ENCODE results near the gene CASKIN1.

The CASKIN1 gene

DNA sequence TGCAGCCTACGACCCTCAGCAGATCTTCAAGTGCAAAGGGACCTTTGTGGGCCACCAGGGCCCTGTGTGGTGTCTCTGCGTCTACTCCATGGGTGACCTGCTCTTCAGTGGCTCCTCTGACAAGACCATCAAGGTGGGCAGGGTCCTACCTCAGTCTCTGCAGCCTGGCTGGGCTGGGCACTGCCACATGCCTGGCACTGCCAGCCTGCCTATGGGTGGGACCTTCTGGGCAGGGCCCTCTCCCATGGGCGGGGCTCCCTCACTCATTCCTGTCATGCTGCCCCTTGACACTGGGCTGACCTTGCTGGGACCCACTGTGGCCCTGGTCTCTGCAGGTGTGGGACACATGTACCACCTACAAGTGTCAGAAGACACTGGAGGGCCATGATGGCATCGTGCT, 22.5 kb downstream of the CASKIN1 start:
- no peak for DNase-seq

DNA sequence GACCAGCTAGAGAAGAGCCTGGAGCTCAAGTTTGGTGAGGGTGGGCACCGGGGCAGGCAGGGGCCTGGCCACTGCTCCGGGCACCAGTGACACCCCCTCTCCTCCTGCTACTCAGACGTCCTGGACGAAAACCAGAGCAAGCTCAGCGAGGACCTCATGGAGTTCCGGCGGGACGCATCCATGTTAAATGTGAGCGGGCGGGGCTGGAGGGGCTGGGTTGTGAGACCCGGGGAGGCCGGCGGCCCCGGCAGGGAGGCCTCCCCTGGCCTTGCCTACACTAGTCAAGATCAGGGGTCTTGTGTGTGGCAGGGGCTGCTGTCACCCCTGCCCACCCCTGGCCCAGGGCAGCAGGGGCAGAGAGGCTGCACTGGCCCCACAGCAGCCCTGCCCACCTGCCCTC, 23.0 kb downstream of the CASKIN1 start:
- DNase-seq, result no peak

DNA sequence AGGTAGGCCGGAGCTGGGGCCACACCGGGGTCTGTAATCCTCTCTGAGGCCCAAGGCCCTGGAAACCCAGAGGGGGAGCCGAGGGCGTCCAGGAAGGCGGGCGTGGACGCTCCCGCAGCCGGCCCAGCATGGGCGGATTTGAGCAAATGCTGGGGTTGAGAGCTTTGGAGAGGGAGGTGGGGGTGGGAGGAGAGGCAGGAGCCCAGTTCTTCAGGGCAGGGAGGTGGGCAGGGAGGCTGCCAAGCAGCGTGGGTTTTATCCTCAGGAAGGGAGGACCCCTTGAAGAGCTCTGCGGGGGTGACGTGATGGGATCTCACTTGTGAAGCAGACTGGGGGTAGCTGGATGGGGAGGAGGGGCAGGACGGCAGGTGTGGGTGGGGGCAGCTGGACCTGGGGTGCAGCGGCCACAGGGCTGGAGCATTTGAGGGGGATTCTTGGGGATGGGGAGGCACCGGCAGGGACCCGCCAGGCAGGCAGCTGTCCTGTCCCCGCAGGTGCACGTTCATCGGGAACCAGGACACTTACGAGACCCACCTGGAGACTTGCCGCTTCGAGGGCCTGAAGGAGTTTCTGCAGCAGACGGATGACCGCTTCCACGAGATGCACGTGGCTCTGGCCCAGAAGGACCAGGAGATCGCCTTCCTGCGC, 23.6 kb downstream of the CASKIN1 start:
- no peak for DNase-seq

DNA sequence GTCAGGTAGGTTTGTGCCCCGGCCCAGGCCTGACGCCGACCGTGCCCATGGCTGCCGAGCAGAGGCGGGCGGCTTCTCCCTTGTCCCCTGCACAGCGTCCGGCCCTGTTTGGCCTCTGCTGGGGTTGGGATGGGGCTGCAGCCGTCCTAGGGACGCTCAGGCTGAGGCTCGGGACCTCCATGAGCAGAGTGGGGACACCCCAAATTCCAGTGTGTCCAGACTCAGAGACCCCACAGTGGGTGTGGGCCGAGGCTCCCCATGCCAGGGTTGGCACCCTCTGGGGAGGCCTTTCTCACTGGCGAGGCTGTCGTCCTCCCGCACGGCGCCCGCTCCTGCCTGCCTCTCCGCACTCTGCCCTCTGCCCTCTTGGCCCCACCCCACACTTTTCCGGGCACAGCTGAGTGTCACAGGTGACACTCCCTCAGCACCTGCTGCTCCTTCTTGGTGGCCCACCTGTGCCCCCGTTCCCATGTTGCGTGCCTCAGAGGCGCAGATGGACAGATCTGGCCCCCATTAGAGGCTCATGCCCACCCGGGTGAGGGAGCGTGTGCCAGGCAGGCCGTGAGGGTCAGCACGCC, 24.7 kb downstream of the CASKIN1 start:
- DNase-seq, result no peak

DNA sequence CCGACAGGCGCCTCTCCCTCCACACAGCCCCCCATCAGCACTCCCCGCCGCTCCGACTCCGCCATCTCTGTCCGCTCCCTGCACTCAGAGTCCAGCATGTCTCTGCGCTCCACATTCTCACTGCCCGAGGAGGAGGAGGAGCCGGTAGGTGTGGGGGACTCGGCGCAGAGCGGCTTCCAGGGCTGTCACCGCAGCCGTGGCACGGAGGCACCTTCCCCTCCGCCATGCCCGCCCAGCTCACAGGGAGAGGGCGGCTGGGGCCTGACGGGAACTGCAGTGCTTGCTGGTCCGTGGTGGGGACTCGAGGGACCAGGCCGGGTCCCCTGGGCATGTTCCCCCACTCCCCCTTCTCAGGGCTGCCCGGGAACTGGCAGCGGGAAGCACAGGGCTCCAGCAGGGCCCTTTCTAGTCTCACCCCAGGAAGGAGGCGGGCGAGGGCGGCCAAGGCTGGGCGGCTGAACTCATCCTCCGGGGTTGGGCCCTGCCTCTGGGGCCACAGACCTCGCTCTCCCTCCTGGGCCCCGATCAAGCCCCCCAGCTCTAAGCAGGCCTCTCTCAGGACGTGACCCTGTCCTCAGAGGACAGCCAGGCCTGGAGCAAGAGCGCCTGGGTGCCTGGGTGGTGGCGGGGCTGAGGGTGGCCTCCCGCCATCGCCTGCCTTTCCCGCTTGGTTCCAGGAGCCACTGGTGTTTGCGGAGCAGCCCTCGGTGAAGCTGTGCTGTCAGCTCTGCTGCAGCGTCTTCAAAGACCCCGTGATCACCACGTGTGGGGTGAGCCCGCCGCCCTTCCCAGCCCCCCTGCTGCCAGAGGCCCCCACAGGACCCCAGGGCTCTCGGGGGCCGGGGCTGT, 25.6 kb downstream of the CASKIN1 start:
- DNase-seq, result no peak

DNA sequence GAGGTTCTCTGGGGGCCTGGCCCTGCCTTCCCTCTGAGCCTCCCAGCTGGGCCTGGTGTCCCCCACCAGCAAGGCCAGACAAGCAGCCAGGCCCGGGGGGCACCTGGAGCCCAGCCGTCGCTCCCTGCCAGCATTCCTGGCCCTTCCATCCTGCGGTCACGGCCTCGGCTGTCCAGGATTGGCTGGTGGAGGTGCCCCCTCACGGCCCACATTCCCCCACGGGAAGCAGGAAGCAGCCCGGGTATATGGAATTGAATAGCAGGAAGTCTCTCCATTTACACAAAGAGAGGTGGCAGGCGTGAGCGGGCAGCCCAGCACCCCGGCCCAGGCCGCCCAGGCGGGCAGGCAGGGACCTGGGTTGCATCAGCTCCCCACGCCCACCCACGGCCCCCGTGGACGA, 26.3 kb downstream of the CASKIN1 start:
- no peak for DNase-seq

DNA sequence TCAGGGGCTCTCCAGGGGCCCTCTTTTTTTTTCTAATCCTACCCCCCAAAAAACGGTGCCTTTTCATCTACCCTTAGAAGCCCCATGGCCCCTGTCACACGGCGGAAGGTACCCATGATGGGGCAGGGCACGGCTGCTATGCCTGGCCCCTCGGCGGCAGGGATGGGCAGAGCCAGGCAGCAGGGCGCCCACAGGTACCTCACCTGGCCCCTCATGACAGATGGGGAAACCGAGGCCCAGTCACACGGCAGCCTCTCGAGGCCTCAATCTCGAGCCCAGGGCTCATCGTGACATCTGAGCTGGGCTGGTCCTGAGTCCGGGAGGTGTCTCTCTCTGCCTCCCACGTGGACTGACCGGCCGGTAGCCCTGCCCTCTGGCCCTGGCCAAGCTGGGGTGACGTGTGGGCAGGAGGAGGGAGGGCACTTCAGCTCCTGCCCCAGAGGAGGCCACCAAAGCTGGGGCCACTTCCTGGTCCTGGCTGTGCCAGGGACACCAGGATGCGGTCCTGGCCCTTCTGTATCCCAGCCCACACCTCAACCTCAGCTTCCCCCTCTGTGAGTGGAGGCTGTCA, 29.3 kb downstream of the CASKIN1 start:
- no peak for DNase-seq

DNA sequence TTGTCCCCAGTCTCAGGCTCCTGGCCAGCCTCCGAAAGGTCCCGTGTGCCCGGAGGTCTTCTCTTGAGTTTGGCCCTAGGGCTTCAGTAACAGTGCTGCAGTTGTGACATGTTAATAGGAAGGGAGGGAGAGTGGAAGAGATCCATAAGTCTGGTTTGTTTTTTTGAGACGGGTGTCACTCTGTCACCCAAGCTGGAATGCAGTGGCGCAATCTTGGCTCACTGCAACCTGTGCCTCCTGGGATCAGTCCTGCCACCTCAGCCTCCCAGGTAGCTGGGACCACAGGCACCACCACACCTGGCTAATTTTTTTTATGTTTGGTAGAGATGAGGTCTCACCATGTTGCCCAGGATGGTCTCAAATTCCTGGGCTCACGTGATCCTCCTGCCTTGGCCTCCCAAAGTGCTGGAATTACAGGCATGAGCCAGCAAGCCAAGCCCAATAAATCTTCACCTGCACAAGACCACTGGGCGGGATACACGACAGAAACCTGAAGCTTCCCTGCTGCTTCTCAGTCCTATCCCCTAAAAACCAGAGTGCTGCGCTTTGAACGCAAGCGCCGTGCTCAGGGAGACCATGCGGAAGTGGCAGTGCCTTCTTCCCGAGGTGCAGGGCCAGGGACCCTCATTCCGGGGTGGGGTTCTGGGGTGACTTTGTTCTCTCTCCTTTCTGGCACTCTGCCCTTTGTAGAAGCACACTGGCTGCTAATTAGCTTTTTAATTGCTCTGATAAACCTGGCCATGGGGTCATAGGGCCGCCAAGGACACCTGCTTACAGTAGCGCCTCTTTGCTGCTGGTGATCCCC, 29.9 kb downstream of the CASKIN1 start:
- no peak for DNase-seq

DNA sequence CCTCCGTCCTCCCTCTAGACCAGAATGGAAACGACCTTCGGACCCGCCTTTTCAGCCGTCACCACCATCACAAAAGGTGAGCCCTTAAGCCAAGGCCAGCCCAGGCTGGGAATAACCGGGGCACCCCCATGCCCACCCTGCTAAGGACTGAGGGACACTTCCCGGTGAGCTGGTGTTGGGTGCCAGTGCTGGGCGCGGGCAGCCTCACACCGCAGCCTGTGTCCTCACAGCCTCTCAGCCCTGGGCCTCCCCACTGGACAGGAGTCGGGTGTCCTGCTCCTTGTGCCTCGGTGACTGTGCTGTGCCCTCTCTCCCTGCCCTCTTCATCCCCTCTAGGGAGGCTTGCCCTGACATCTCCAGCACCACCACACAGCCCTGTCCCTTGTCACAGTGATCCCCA, 30.5 kb downstream of the CASKIN1 start:
- DNase-seq, result no peak

DNA sequence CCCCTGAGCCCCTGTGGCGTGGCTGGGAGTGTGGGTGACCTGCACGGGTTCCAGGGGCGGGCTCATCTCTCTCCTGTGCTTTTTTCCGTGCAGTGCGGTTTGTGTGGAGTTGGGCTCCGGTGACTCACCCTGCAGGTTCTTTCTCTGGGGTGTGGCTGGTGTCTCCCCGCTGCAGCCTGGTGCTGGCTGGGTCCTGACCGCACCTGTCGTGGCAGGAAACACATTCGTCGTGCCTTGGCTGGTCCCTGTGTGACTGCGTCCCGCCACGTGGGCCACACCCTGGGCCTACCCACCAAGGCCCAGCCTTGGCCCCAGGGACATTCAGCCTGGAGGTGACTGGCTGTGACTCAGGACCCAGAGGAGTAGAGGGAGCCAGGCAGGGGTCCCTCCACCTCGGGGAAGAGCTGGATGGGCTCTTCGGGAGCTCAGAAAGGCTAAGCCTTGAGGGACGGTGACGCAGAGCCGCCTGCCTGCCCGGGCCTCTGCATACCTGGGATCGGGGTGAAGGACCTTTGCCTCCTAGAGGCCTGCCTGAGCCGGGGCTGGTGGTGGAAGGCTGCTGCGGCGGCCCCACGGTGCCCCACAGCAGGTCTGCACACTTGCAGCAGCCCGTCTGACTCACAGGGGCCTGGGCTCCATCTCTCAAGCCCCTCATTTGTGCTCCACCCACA, 33.1 kb downstream of the CASKIN1 start:
- DNase-seq, result no peak

DNA sequence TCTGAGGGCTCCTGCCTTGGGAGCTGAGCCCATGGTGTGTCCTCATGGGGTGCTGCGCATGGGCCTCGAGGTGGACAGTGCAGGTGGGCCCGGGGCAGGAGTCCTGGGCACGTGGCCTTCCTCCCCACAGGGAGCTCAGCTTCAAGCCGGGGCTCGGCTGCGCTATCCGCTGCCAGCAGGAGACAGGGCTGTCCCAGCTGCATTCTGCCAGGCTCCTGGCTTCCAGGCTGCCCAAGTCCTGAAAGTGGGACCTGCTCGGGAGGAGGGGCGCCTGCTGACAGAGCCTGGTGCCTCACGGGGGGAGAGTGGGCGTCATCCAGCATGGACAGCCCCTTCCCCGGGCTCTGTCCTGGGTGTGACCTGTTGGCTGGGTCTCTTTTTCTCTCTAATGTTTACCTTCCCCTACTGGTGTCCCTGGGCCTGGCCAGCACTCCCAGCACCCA, 33.7 kb downstream of the CASKIN1 start:
- no peak for DNase-seq

DNA sequence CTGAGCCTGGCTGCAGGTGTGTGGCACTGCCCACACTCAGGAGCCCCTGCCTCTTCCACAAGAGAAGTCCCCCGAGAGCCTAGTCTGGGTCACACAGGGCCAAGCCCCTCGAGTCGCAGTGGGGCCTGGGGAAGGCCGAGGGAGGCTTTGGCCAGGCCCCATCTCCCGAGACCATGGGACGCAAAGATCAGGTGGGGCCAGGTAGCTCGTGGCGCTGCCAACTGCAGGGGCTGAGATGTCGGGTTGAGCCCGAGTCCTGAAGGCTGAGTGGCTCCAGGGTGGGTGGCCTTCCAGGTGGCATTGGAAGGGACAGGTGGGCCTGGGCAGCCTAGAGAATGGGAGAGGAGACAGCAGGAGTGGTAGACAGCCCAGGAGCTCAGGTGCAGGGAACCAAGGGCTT, 34.5 kb downstream of the CASKIN1 start:
- DNase-seq, result no peak

DNA sequence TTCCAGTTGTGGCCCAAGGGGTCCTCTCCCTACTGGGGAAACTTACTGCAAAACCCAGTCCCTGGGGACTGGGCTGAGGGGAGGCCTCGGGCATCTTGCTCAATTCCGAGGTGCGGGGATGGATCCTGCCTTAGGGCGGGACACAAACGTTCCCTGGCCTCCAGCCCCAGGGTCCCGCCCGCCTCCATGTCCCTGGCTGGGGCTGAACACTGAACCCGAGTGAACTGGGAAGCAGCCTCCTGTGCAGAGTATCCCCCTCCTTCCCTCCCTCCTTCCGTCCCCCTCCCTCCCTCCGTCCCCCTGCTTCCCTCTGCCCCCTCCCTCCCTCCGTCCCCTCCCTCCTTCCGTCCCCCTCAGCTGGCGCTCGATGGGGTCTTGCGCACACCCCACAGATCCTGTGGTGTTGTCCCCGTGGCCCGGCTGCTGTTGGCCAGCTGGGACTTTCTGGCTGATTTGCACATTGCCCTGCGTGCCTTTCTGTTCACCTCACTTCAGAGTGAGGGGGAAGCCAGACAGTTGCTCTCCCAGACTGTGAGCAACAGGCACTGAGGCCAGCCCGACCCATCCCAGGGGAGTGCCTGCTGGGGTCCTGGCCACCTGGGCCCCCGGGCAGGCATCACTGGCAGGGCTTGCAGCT, 35.4 kb downstream of the CASKIN1 start:
- DNase-seq, result no peak

DNA sequence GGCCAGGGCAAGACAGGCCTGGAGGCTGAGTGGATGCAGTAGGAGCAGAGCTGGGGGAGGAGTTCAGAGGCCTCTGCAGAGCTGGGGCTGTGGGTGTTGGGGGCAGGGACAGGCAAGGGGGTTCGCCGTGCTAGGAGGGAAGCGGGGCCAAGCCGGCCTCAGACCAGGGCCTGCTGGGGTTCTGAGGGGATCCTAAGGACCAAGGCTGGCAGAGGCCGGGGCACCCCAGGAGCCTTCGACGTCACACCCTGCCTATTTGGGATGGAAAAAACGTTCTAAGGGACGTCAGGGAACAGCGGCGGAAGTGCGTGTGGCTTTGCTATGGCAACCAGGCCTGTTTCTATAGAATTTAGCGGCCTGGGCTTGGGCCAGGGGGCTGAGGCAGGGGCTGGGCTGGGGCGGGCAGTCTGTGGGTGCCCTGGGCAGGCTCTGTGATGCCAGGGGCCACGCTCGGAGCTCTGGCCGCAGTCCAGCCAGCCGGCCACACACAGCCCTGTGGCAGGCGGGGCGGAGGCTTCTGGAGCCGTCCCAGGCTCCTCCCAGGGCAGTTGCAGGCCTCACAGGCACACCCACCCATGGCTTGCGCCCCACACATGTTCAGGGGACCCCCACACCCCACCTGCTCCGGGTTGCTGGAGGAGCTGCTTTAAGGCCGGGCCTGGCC, 37.1 kb downstream of the CASKIN1 start:
- no peak for DNase-seq

DNA sequence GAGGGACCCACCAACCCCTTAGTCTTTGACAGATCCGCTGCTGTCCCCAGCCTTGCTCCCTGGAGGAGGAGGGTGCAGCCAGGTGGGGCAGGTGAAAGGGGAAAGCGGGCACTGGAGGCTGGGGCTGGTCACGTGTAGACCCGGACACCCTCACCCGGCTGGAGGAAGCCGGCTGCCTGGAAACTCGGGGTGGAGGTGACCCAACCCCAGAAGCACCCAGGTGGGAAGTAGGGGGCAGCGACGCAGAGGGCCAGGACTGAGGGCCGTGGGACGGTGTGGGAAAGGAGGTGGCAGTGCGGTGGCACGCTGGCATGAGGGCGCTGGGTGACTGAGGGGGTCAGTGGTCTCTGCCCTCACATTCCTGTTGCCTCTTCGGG, 38.2 kb downstream of the CASKIN1 start:
- no peak for DNase-seq

DNA sequence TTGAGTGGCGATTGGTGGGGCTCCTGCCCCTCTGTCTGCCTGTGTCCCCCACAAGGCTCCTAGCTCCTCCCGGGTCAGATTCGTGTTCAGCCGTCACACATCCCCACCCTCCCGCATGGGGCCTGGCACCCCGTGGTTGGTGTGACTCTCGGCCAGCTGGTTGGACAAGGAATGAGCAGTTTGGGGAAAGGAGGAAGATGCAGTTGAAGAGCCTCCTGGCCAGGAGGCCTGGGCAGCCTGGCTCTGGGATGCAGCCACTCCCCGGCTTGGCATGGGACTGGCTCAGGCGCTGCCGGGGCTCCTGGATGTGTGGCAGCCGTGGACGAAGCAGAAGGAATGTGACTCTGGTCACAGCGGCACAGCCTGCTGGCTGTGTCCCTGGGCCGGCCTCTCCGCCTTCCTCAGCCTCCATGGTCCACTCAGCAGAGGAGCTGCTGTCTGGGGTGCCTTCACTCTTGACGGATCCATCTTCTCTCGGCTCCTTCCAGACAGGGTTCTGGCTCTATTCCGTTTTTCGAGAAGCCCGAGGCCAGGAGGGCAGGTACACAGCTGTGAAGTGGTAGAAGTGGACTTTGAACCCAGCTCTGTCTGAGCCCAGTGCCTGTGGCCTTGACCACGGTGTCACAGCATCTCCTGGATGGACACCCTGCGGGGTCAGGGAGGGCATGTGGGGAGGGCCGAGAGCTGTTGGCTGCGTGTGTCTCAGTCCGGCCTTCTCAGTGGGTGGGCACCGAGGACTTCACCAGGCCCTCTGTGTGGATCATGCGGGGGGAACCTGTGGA, 38.7 kb downstream of the CASKIN1 start:
- no peak for DNase-seq

DNA sequence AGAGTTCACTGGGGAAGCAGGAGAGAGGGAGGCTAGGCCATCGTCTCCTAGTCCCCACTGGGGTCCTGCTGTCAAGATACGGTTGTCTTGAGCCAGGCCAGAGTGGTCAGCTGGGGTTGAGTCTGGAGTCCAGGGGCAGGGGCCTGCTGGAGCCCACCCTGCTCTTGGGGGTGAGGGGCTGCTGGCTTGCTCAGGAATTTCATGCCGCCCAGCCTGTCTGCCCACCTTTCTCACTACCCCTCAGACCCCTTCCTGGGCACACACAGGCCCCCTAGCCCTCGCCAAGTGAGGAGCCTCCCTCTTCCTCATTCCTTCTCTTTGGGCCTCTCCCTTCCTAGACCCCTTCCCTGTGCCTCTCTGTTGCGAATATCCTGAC, 39.6 kb downstream of the CASKIN1 start:
- DNase-seq, result no peak

DNA sequence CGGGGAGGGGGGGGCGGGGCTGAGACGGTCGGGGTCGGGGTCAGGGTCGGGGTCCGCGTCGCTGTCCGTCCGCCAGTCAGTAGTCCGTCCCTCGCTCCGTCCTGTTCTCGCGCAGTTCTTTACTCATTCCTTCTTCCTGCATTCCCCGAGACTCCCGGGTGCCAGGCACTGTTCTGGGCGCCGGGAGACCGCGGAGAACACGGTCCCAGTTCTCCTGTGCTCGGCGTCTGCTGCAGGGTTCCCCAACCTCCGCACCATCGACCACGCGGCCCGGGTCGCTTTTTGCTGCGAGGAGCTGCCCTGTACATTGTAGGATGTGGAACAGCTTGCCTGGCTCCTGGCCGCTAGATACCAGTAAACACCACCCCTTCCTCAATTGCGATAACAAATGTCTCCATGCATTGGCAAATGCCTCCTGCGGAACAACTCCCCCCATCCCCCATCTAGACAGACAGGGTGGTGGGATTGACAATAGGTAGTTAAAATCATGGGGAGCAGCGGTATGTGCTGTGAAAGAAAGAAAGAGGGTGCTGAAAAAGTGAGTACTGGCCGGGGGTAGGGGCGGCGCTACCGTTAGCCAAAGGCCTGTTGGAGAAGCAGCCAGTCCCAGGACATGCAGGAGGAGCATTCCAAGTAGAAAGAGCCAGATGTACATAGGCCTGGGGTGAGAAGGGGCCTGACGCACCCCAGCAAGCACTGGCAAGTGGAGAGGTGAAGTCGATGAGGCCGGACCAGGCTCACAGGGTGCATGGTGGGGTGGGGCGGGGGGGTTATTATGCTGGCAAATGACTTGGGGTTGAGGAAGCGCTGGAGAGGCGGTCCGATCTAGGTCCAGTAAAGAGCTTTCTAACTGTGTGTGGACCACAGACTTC, 40.2 kb downstream of the CASKIN1 start:
- no peak for DNase-seq
